Adrenal gland (tissue), 5 donors: ENCODE results near the gene ORMDL1.

Experiments used
- POLR2A ChIP-seq, 2 donors: fragments of 450-650 bp; IDR thresholded peaks; one replicate each; pipeline ENCODE4 v1.6.1; 2017; ENCODE audit warnings: antibody characterized with exemption in 2 of 2, mild to moderate bottlenecking in 2 of 2, moderate library complexity in 1 of 2
- TF ChIP-seq, protein P1 (sequence below), 6 experiments: fragments of 450-650 bp in 4 of 6; fragments of 200-600 bp in 2 of 6; sonication (generic) in 1 of 6; IDR thresholded peaks; 1 replicate in 5 of 6; 2 replicates in 1 of 6; pipeline versions ENCODE4 v1.5.1 to v1.8.0; 2016 to 2021; ENCODE audit warnings: antibody characterized with exemption in 6 of 6, mild to moderate bottlenecking in 2 of 6, moderate library complexity in 1 of 6
- donor health status: DM: no; HTN: no; CAD: no.

GRCh38 chr2:189782221-189782671 lies 1.9 kb downstream of the ORMDL1 start:
- TF ChIP-seq, protein P1, sequence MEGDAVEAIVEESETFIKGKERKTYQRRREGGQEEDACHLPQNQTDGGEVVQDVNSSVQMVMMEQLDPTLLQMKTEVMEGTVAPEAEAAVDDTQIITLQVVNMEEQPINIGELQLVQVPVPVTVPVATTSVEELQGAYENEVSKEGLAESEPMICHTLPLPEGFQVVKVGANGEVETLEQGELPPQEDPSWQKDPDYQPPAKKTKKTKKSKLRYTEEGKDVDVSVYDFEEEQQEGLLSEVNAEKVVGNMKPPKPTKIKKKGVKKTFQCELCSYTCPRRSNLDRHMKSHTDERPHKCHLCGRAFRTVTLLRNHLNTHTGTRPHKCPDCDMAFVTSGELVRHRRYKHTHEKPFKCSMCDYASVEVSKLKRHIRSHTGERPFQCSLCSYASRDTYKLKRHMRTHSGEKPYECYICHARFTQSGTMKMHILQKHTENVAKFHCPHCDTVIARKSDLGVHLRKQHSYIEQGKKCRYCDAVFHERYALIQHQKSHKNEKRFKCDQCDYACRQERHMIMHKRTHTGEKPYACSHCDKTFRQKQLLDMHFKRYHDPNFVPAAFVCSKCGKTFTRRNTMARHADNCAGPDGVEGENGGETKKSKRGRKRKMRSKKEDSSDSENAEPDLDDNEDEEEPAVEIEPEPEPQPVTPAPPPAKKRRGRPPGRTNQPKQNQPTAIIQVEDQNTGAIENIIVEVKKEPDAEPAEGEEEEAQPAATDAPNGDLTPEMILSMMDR (IDR thresholded peaks at IDR 0.05), result no peak
- no peak for TF ChIP-seq POLR2A (IDR thresholded peaks at IDR 0.05)
